Activated CD4-positive, alpha-beta T cell treated with anti-CD3 and anti-CD28 coated beads, Interleukin-2, amount 10 ng/mL, durations not matched to agents 7 days and 5 days (primary cell): ENCODE measurements around the gene PRXL2B. TPM values are rescaled to one million over a fixed set of nuclear protein-coding genes. Genes with fewer than 3 reads are reported as not detected.

Experiments
- CTCF ChIA-PET: fragments of 350-600 bp; sonication (Branson Sonifier 250); formaldehyde crosslinking; loops from one replicate; lab custom pipeline; 2021; ENCODE audit warnings: antibody characterized with exemption; lab: Charles Lee
- POLR2A ChIA-PET: fragments of 350-600 bp; sonication (Branson Sonifier 250); formaldehyde crosslinking; loops from one replicate; lab custom pipeline; 2021; ENCODE audit warnings: antibody characterized with exemption; lab: Charles Lee
- DNase-seq: peaks from one replicate; pipeline ENCODE4 v3.0.0-alpha.2; 2020
- H3K27ac Mint-ChIP-seq: one replicate; pipeline ENCODE4 v1.8.0; 2021; ENCODE audit warnings: mild to moderate bottlenecking, moderate library complexity, mixed read lengths
- H3K27me3 Mint-ChIP-seq: one replicate; pipeline ENCODE4 v1.8.0; 2021; ENCODE audit warnings: mixed read lengths
- H3K36me3 Mint-ChIP-seq: one replicate; pipeline ENCODE4 v1.8.0; 2021; ENCODE audit warnings: low read depth, mixed read lengths
- H3K4me1 Mint-ChIP-seq: one replicate; pipeline ENCODE4 v1.8.0; 2021; ENCODE audit warnings: mixed read lengths
- H3K4me3 Mint-ChIP-seq: one replicate; pipeline ENCODE4 v1.8.0; 2021; ENCODE audit warnings: mild to moderate bottlenecking, moderate library complexity, mixed read lengths
- H3K9me3 Mint-ChIP-seq: one replicate; pipeline ENCODE4 v1.8.0; 2021; ENCODE audit warnings: mixed read lengths
- total RNA-seq, 2 experiments: library from RNA; stranded (reverse); gene quantifications; one replicate each; pipeline ENCODE4 v1.2.3, GENCODE V29; 2021

The PRXL2B gene
- total RNA-seq, 2 experiments from 2014 or later: 25.2 to 33.3 TPM

GRCh38 chr1:2584686-2585317, 1.8 kb upstream of the PRXL2B start:
- peaks cover 36% of the 10 kb centered on the region for H3K4me1 Mint-ChIP-seq
- peaks cover 3% of the 10 kb centered on the region for H3K36me3 Mint-ChIP-seq
- ChIA-PET POLR2A (interaction anchor here (1.5 to 2.3 kb wide), 2 partner anchors 28 to 38 kb away, joined by 5 to 8 read pairs; partner anchors contain the start of gene TNFRSF14), CTCF (interaction anchor here (0.7 to 5.3 kb wide), 6 partner anchors 10 to 390 kb away, joined by 3 to 36 read pairs (median 3); no protein-coding TSS in a partner anchor)
- no peak for DNase-seq
- H3K9me3 Mint-ChIP-seq: no peaks in the 10 kb centered on the region
- peak overlapping the region; percentile 97 for H3K27ac Mint-ChIP-seq
- H3K4me3 Mint-ChIP-seq: peak overlapping the region; percentile 91
- H3K27me3 Mint-ChIP-seq: no peaks in the 10 kb centered on the region

- Mint-ChIP-seq H3K4me1 (peaks cover 33% of the 10 kb centered on the region), H3K9me3 (no peaks in the 10 kb centered on the region), H3K36me3 (peaks cover 3% of the 10 kb centered on the region), H3K27ac (peak overlapping the region; percentile 97), H3K4me3 (peak overlapping the region; percentile 91), H3K27me3 (no peaks in the 10 kb centered on the region)
- ChIA-PET CTCF (interaction anchor here (0.6 to 5.3 kb wide), 10 partner anchors 20 to 391 kb away, joined by 3 to 36 read pairs (median 3); partner anchors contain the start of gene PANK4), POLR2A (interaction anchor here (1.1 to 2.3 kb wide), 3 partner anchors 29 to 170 kb away, joined by 4 to 8 read pairs (median 5); partner anchors contain the start of gene TNFRSF14)
- peak; percentile 77 for DNase-seq
Measured at GRCh38 chr1:2585318-2586092, 1.1 kb upstream of the PRXL2B start.

- Mint-ChIP-seq H3K9me3 (no peaks in the 10 kb centered on the region), H3K4me3 (peak overlapping the region; percentile 91), H3K27me3 (no peaks in the 10 kb centered on the region), H3K4me1 (peaks cover 25% of the 10 kb centered on the region), H3K27ac (peak overlapping the region; percentile 41), H3K36me3 (peaks cover 3% of the 10 kb centered on the region)
- DNase-seq: no peak
- POLR2A ChIA-PET: interaction anchor here (0.6 to 2.3 kb wide), 2 partner anchors 31 to 39 kb away, joined by 3 to 8 read pairs; partner anchors contain the start of gene TNFRSF14
- CTCF ChIA-PET: interaction anchor here (0.6 to 5.3 kb wide), 3 partner anchors 9 to 40 kb away, joined by 3 to 36 read pairs (median 6); partner anchors contain the start of gene TNFRSF14
Measured at GRCh38 chr1:2587071-2587859, 688 bp downstream of the PRXL2B start.

- H3K36me3 Mint-ChIP-seq: peaks cover 3% of the 10 kb centered on the region
- ChIA-PET CTCF (interaction anchor here (2.3 to 5.3 kb wide), 2 partner anchors 10 to 41 kb away, joined by 6 to 36 read pairs; no protein-coding TSS in a partner anchor), POLR2A (no interaction called here)
- DNase-seq: no peak
- H3K27me3 Mint-ChIP-seq: no peaks in the 10 kb centered on the region
- peak overlapping the region; percentile 91 for H3K4me3 Mint-ChIP-seq
- H3K9me3 Mint-ChIP-seq: no peaks in the 10 kb centered on the region
- peaks cover 26% of the 10 kb centered on the region for H3K4me1 Mint-ChIP-seq
- peak overlapping the region; percentile 31 for H3K27ac Mint-ChIP-seq
Measured at GRCh38 chr1:2587860-2588571, 1.4 kb downstream of the PRXL2B start.

DNA sequence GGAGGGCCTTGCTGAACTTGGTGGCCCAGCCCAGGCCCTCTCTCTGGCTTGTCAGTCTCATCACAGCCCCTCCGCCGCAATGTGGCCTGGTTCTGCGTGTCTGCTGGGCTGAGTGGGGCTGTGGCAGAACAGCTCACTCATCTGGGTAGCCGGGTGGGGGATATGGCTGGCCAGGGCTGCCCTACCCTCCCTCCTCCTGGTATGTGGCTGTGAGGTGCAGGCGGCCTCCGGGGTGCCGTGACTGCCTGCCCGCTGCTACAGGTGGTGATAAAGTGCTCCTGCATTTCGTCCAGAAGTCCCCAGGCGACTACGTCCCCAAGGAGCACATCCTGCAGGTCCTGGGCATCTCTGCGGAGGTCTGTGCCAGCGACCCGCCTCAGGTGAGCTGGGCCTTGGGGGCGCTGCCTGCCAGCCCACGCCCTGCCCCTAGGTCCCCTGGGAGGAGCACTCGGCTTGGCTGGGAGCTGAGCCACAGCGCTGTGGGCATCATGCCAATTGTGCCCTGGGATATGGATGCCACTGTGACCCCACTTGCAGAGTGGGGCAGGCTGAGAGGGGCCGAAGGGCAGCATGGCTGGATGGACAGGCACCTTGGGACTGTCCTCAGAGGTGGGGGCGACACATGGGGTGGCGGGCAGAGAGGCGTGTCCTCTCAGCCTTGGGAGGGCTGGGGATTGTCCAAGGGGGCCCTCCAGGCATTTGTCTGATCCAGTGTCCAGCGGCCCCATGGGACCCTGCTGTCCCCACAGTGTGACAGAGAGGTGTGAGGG, 2.3 kb downstream of the PRXL2B start:
- CTCF ChIA-PET: interaction anchor here (2.3 kb wide), 1 partner anchor 11 kb away, joined by 6 read pairs; no protein-coding TSS in a partner anchor

DNA sequence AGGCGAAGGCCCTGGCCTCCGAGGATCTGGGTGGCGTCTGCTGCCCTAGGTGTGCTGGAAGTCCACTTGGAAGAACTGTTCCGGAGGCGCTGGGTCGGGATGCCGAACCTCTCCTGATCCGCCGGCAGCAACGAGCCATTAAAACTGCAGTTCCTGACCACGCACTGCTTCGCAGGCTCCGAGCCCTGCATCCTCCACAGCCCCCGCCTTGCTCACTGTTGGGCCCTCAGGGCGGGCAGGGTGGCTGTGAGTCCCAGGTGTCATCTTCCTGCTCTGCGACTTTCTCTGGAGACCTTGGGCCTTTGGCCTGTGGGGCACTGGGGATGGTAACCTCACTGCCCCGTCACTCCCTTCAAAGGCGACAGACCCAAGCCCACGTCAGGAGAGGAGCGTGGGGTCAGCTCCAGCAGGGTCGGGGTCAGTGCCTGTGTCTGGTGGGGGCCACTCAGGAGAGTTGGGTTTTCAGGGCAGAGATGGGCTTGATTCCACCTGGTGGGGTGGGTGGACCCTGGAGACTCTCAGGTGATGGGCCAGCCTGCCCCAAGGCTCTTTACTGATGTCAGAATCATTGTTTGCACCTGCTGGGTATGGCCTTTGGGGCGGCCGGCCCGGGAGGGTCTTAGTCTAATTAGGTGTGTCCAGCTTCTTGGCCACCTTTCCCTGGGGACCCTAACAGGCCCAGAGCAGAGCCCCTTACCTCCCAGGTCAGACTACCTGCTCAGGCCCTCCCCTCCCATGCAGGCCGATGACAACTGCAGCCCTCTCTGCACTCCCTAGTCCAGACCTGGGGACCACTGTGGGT, 3.1 kb downstream of the PRXL2B start:
- DNase-seq: no peak
- peaks cover 11% of the 10 kb centered on the region for H3K4me1 Mint-ChIP-seq
- H3K4me3 Mint-ChIP-seq: no peak overlapping the region
- H3K36me3 Mint-ChIP-seq: peaks cover 2% of the 10 kb centered on the region
- H3K9me3 Mint-ChIP-seq: no peaks in the 10 kb centered on the region
- ChIA-PET POLR2A (no interaction called here), CTCF (no interaction called here)
- no peak overlapping the region for H3K27ac Mint-ChIP-seq
- H3K27me3 Mint-ChIP-seq: no peaks in the 10 kb centered on the region

More for the DNA sequence above, 2.3 kb downstream of the PRXL2B start:
- H3K36me3 Mint-ChIP-seq: peaks cover 3% of the 10 kb centered on the region
- H3K27ac Mint-ChIP-seq: no peak overlapping the region
- H3K4me3 Mint-ChIP-seq: peak overlapping the region; percentile 91
- no peaks in the 10 kb centered on the region for H3K27me3 Mint-ChIP-seq
- no peak for DNase-seq
- POLR2A ChIA-PET: no interaction called here
- no peaks in the 10 kb centered on the region for H3K9me3 Mint-ChIP-seq
- H3K4me1 Mint-ChIP-seq: peaks cover 19% of the 10 kb centered on the region

DNA sequence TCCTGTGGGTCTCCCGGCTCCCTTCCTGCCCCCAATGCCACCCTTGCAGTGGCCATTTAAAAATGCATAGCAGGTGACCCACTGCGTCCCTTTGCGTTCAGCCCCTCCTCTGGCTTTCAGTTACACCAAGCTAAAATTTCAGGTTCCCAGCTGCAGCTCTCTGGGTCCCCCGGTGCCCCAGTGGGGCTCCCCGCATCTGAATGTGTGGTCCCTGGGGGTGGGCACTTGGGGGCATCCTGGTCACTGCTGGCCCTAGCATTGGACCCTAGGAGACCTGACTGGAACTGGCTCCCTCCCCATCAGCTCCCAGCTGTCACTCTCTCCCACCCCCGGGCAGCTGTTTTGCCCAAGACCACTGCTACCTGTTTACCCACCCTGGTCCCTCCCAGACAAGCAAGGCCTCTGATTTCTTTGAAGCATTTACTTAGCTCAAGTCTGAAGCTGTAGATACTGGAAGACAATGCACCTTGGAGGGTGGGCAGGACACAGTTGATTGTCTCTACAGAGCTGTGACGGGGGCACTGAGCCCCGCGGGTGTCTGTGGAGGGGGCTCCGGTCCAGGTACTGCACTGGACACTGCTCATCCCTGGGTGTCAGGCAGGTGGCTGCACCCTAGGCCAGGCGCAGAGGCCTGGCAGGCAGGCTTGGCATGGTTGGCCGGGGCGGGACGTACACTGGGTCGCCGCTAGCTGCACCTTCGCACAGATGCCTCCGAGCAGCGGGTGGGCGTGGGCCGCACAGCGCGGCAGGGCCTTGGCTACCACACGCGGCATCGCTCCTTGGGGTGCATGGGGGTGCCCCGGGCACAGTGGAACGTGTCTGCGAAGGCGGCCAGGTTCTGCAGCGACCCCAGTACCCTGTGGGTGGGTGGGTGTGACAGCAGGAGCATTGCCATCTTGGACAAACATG, 3.9 kb downstream of the PRXL2B start:
- DNase-seq: no peak
- no peaks in the 10 kb centered on the region for H3K27me3 Mint-ChIP-seq
- POLR2A ChIA-PET: no interaction called here

DNA sequence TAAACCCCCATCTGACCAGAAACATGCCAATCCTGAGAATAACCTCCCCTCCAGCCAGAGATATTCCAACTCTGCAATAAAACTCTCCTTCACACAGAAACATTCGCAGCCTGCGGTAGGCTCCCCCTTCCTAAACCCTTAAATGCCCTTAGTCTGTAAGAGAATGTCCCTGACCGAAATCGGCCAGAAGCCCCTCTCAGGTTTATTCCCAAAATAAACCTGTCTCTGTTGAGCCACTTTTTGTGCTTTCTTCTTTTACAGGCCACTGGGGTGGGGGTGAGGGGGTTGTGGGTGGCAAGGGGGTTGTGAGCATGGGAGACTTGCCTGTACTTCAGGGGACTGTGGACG, 4.6 kb downstream of the PRXL2B start:
- ChIA-PET CTCF (no interaction called here), POLR2A (no interaction called here)
- Mint-ChIP-seq H3K9me3 (no peaks in the 10 kb centered on the region), H3K27ac (peak overlapping the region; percentile 11), H3K4me3 (no peak overlapping the region), H3K36me3 (no peaks in the 10 kb centered on the region), H3K27me3 (no peaks in the 10 kb centered on the region), H3K4me1 (peaks cover 6% of the 10 kb centered on the region)
- DNase-seq: no peak

More for the DNA sequence above, 3.9 kb downstream of the PRXL2B start:
- Mint-ChIP-seq H3K36me3 (no peaks in the 10 kb centered on the region), H3K27ac (peak overlapping the region; percentile 11), H3K4me1 (peaks cover 6% of the 10 kb centered on the region), H3K4me3 (no peak overlapping the region), H3K9me3 (no peaks in the 10 kb centered on the region)
- CTCF ChIA-PET: no interaction called here

GRCh38 chr1:2591581-2592261, 5.1 kb downstream of the PRXL2B start:
- Mint-ChIP-seq H3K4me1 (peaks cover 6% of the 10 kb centered on the region), H3K27ac (no peak overlapping the region), H3K9me3 (no peaks in the 10 kb centered on the region), H3K27me3 (no peaks in the 10 kb centered on the region), H3K4me3 (no peak overlapping the region), H3K36me3 (no peaks in the 10 kb centered on the region)
- DNase-seq: no peak
- ChIA-PET POLR2A (no interaction called here), CTCF (no interaction called here)

- CTCF ChIA-PET: no interaction called here
- Mint-ChIP-seq H3K36me3 (no peaks in the 10 kb centered on the region), H3K4me3 (peak overlapping the region; percentile 35), H3K9me3 (no peaks in the 10 kb centered on the region), H3K4me1 (peaks cover 6% of the 10 kb centered on the region), H3K27ac (peak overlapping the region; percentile 79), H3K27me3 (no peaks in the 10 kb centered on the region)
- POLR2A ChIA-PET: no interaction called here
- DNase-seq: peak; percentile 30
Measured at GRCh38 chr1:2592672-2593071, 6.1 kb downstream of the PRXL2B start.
